Endothelial cell (in vitro differentiated cells): ENCODE measurements around the gene FLNA. TPM values are rescaled to one million over a fixed set of nuclear protein-coding genes. Genes with fewer than 3 reads are reported as not detected.

Experiments
- DNase-seq: peaks from one replicate; pipeline ENCODE4 v3.0.0; 2021; ENCODE audit warnings: low spot score
- H3K27ac Mint-ChIP-seq: one replicate; pipeline ENCODE4 v1.8.0; 2021; ENCODE audit warnings: mixed read lengths, inconsistent platforms; ENCODE audit not compliant: unreplicated experiment
- H3K27me3 Mint-ChIP-seq: one replicate; pipeline ENCODE4 v1.8.0; 2021; ENCODE audit warnings: mild to moderate bottlenecking, moderate library complexity, mixed read lengths, inconsistent platforms; ENCODE audit not compliant: unreplicated experiment
- H3K36me3 Mint-ChIP-seq: one replicate; pipeline ENCODE4 v1.8.0; 2021; ENCODE audit warnings: mild to moderate bottlenecking, low read depth, mixed read lengths, inconsistent platforms; ENCODE audit not compliant: unreplicated experiment
- H3K4me1 Mint-ChIP-seq: one replicate; pipeline ENCODE4 v1.8.0; 2021; ENCODE audit warnings: mild to moderate bottlenecking, mixed read lengths, inconsistent platforms; ENCODE audit not compliant: unreplicated experiment
- H3K4me3 Mint-ChIP-seq: one replicate; pipeline ENCODE4 v1.8.0; 2021; ENCODE audit warnings: mild to moderate bottlenecking, mixed read lengths, inconsistent platforms; ENCODE audit not compliant: unreplicated experiment
- H3K9me3 Mint-ChIP-seq: one replicate; pipeline ENCODE4 v1.8.0; 2021; ENCODE audit warnings: mixed read lengths, inconsistent platforms; ENCODE audit not compliant: unreplicated experiment
- CTCF ChIP-seq: fragments of 200-600 bp; sonication (generic); IDR thresholded peaks from one replicate; pipeline ENCODE4 v1.5.0; 2021; ENCODE audit warnings: antibody characterized with exemption; ENCODE audit not compliant: unreplicated experiment
- total RNA-seq: library from RNA; stranded (reverse); fragmentation: NEBNext Ultra II Directional; extraction: Animal tissue kit (Norgen Biotek cat#: 25700); gene quantifications from one replicate; pipeline ENCODE4 v1.2.1, GENCODE V29; 2021; ENCODE audit not compliant: unreplicated experiment

FLNA gene
- total RNA-seq, 1 donor from 2014 or later = 1,022 TPM

DNA sequence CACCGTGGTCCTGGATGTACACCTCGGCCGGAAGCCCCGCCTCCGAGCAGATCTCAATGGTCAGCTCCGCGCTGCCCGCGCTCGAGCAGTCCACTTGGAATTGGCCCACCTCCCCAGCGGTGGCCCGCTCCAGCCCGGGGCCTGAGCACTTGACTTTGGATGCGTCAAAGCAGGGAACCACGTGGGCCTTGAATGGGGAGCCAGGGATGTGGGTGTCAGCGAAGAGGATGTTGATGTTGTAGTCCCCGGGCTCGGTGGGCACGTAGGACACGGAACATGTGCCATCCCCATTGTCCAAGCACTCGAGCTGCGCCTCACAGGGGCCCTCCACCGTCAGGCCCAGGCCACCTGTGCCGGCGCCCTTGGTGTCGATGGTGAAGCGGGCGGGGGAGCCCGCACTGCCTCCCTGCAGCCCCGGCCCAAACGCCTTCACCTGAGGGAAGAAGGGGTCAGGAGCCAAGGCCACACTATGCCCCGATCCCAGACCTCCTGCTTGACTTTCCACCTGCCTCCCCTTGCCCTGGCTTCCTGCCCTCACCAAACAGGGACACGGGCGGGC is 14.2 kb downstream of the FLNA start:
- TF ChIP-seq CTCF = no peak
- Mint-ChIP-seq H3K27ac (no peak overlapping the region), H3K9me3 (no peaks in the 10 kb centered on the region), H3K27me3 (peaks cover 7% of the 10 kb centered on the region), H3K4me3 (no peak overlapping the region), H3K4me1 (no peaks in the 10 kb centered on the region), H3K36me3 (peaks cover 9% of the 10 kb centered on the region)
- DNase-seq = no peak

- H3K27me3 Mint-ChIP-seq = peaks cover 5% of the 10 kb centered on the region
- H3K36me3 Mint-ChIP-seq = peaks cover 9% of the 10 kb centered on the region
- H3K4me3 Mint-ChIP-seq = no peak overlapping the region
- no peak overlapping the region for H3K27ac Mint-ChIP-seq
- no peaks in the 10 kb centered on the region for H3K4me1 Mint-ChIP-seq
- H3K9me3 Mint-ChIP-seq = no peaks in the 10 kb centered on the region
- TF ChIP-seq CTCF = no peak
- no peak for DNase-seq
Measured at GRCh38 chrX:154359362-154360154, 14.9 kb downstream of the FLNA start.

DNA sequence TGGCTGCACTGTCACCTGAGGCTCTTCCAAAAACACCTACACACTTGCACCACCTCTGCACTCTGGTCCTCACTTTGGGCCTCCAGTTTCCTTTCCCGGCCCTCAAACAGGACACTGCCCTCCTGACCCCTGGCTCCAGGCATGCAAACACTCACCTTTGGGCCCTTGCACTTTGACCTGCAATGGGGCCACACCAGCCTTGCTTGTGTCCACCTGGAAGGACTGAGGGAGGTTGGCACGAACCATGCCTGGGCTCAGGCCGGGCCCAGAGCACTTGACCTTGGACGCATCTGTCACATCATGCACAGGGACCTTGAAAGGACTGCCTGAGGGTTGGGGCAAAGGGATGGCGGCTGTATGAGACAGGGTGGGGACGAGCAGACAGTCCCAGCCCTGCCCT is 15.6 kb downstream of the FLNA start:
- Mint-ChIP-seq H3K9me3 (no peaks in the 10 kb centered on the region), H3K4me1 (no peaks in the 10 kb centered on the region), H3K27me3 (peaks cover 5% of the 10 kb centered on the region), H3K4me3 (no peak overlapping the region), H3K27ac (no peak overlapping the region), H3K36me3 (peaks cover 9% of the 10 kb centered on the region)
- DNase-seq = no peak
- no peak for TF ChIP-seq CTCF

DNA sequence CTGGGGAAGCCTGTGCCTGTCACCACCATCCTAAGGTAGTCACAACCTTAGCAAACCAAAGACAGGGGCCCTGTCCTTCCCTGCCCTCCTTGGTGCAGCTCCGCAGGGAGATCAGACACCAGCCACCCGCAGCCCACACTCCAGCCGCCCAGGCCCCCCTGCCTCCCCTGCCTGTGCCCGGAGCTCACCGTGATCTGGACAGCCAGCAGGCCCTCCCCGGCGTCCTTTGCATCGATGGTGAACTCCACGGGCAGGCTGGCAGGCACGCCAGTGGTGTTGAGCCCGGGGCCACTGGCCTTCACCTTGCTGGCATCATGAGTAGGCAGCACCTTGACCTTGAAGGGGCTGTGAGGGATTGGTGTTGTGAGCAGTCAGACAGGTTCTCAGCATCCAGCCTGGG is 16.4 kb downstream of the FLNA start:
- Mint-ChIP-seq H3K4me3 (no peak overlapping the region), H3K9me3 (no peaks in the 10 kb centered on the region), H3K36me3 (peaks cover 6% of the 10 kb centered on the region), H3K27ac (no peak overlapping the region), H3K4me1 (no peaks in the 10 kb centered on the region), H3K27me3 (peaks cover 3% of the 10 kb centered on the region)
- no peak for DNase-seq
- no peak for TF ChIP-seq CTCF

DNA sequence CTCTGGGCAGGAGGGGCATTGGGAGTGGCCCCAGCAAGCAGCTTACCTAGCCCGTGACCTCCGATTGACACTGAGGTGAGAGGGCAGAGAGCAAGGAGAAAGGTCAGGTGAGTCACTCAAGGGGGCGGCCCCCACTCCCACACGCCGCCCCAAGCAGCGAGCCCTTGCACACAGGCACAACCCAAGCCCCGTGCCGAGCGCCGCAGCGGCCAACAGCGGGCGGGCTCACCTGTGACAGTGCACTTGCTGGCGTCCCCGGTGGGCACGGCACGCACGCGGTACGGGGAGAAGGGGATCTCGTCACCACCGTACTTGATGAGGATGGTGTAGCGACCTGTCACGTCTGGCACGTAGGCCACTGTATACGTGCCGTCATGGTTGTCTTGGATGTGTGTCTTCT is 17.2 kb downstream of the FLNA start:
- no peak overlapping the region for H3K27ac Mint-ChIP-seq
- H3K27me3 Mint-ChIP-seq = peaks cover 3% of the 10 kb centered on the region
- no peaks in the 10 kb centered on the region for H3K4me1 Mint-ChIP-seq
- TF ChIP-seq CTCF = no peak
- H3K4me3 Mint-ChIP-seq = no peak overlapping the region
- H3K36me3 Mint-ChIP-seq = peaks cover 3% of the 10 kb centered on the region
- DNase-seq = no peak
- H3K9me3 Mint-ChIP-seq = no peaks in the 10 kb centered on the region
